HepG2 (cell line): Measurements from ENCODE around the gene MEG3. TPM values are rescaled to one million over a fixed set of nuclear protein-coding genes. Genes with fewer than 3 reads are reported as not detected.

ENCODE experiments used
- BCLAF1 ChIP-seq: fragments of 450-650 bp; IDR thresholded peaks from 2 replicates; pipeline ENCODE4 v1.6.1; 2017; ENCODE audit warnings: mild to moderate bottlenecking
- ELF1 ChIP-seq: sonication (generic); formaldehyde crosslinking; IDR thresholded peaks from 2 replicates; pipeline ENCODE4 v1.4.0; 2020; ENCODE audit warnings: missing genetic modification reagents
- EP300 ChIP-seq, 3 experiments: sonication (generic) in 1 of 3; formaldehyde crosslinking in 1 of 3; IDR thresholded peaks; 2 replicates each; pipeline versions ENCODE4 v1.5.1 to v1.6.1; 2011 to 2020; ENCODE audit warnings: low read depth in 2 of 3, low read length in 2 of 3, borderline replicate concordance in 1 of 3, improper control_type of control experiment in 1 of 3, mild to moderate bottlenecking in 1 of 3, missing genetic modification reagents in 1 of 3, moderate library complexity in 1 of 3
- FOXK1 ChIP-seq: sonication (generic); formaldehyde crosslinking; IDR thresholded peaks from 2 replicates; pipeline ENCODE4 v1.4.0; 2020; ENCODE audit warnings: low read depth, missing genetic modification reagents, borderline replicate concordance
- FOXO1 ChIP-seq: sonication (generic); formaldehyde crosslinking; IDR thresholded peaks from 2 replicates; pipeline ENCODE4 v1.4.0; 2020; ENCODE audit warnings: missing genetic modification reagents
- GTF2F1 ChIP-seq: fragments of 150-350 bp; IDR thresholded peaks from 2 replicates; pipeline ENCODE4 v1.6.1; 2014; ENCODE audit warnings: low read length
- KAT2B ChIP-seq: fragments of 150-350 bp; IDR thresholded peaks from 2 replicates; pipeline ENCODE4 v1.6.1; 2014; ENCODE audit warnings: low read depth, low read length, borderline replicate concordance
- LCORL ChIP-seq, 2 experiments: fragments of 450-650 bp in 1 of 2; sonication (generic) in 1 of 2; formaldehyde crosslinking in 1 of 2; IDR thresholded peaks; 2 replicates each; pipeline versions ENCODE4 v1.5.0 to v1.6.1; 2017 to 2020; ENCODE audit warnings: antibody characterized with exemption in 1 of 2, missing genetic modification reagents in 1 of 2
- NCOA5 ChIP-seq: sonication (generic); formaldehyde crosslinking; IDR thresholded peaks from 2 replicates; pipeline ENCODE4 v1.4.0; 2020; ENCODE audit warnings: missing genetic modification reagents
- SKI ChIP-seq: fragments of 450-650 bp; IDR thresholded peaks from one replicate; pipeline ENCODE4 v1.6.1; 2018; ENCODE audit warnings: mild to moderate bottlenecking; ENCODE audit not compliant: partially characterized antibody
- SOX6 ChIP-seq, 2 experiments: fragments of 450-650 bp in 1 of 2; sonication (generic) in 1 of 2; formaldehyde crosslinking in 1 of 2; IDR thresholded peaks; 2 replicates each; pipeline versions ENCODE4 v1.4.0 to v1.6.1; 2017 to 2020; ENCODE audit warnings: antibody characterized with exemption in 1 of 2, mild to moderate bottlenecking in 1 of 2, missing genetic modification reagents in 1 of 2
- ZFP36 ChIP-seq: fragments of 150-350 bp; IDR thresholded peaks from 2 replicates; pipeline ENCODE4 v1.6.1; 2018; ENCODE audit warnings: borderline replicate concordance, low read length, low read depth; ENCODE audit not compliant: partially characterized antibody
- ZFP36L1 ChIP-seq: sonication (generic); formaldehyde crosslinking; IDR thresholded peaks from 2 replicates; pipeline ENCODE4 v1.8.0; 2022; ENCODE audit warnings: mild to moderate bottlenecking, missing genetic modification reagents, moderate library complexity
- ZKSCAN8 ChIP-seq: IDR thresholded peaks from 2 replicates; pipeline ENCODE4 v1.6.1; 2016; ENCODE audit warnings: borderline replicate concordance, missing genetic modification reagents, missing compliant biosample characterization
- ZNF143 ChIP-seq: sonication (generic); formaldehyde crosslinking; IDR thresholded peaks from 2 replicates; pipeline ENCODE4 v1.4.0; 2020; ENCODE audit warnings: missing genetic modification reagents
- ZNF234 ChIP-seq: sonication (generic); formaldehyde crosslinking; conservative IDR thresholded peaks from 2 replicates; pipeline ENCODE4 v1.5.1; 2020; ENCODE audit warnings: mild to moderate bottlenecking, missing genetic modification reagents
- ZNF264 ChIP-seq: sonication (generic); formaldehyde crosslinking; IDR thresholded peaks from 2 replicates; pipeline ENCODE4 v1.4.0; 2020; ENCODE audit warnings: missing genetic modification reagents
- ZNF335 ChIP-seq: sonication (generic); formaldehyde crosslinking; IDR thresholded peaks from 2 replicates; pipeline ENCODE4 v1.4.0; 2020; ENCODE audit warnings: missing genetic modification reagents
- ZNF737 ChIP-seq: sonication (generic); formaldehyde crosslinking; IDR thresholded peaks from 2 replicates; pipeline ENCODE4 v1.5.0; 2020; ENCODE audit warnings: missing genetic modification reagents, mild to moderate bottlenecking, borderline replicate concordance
- polyA plus RNA-seq, 8 experiments: library from polyadenylated mRNA; depleted of rRNA in 3 of 8; stranded (reverse) in 7 of 8; unstranded in 1 of 8; fragments of >200 nt; fragmentation: Illumina TruSeq in 4 of 8; extraction: Trizol in 4 of 8; gene quantifications; 2 replicates each; pipeline versions ENCODE4 v1.2.1 to v1.2.3, GENCODE V29; 2011 to 2016; ENCODE audit warnings: low read depth in 4 of 8, missing spikeins in 1 of 8, mixed read lengths in 1 of 8; ENCODE audit not compliant: insufficient read depth in 1 of 8
- total RNA-seq, 5 experiments: library from RNA; depleted of rRNA; stranded (reverse); fragments of >200 nt; fragmentation: Illumina TruSeq; extraction: Trizol; gene quantifications; 2 replicates each; pipeline ENCODE4 v1.2.3, GENCODE V29; 2016; ENCODE audit warnings: low read depth in 1 of 5
- TF ChIP-seq, protein P1 (sequence below): sonication (generic); formaldehyde crosslinking; IDR thresholded peaks from 2 replicates; pipeline ENCODE4 v1.9.0; 2021; ENCODE audit warnings: mild to moderate bottlenecking, missing genetic modification reagents

Gene MEG3
- total and polyA plus RNA-seq, 2 of the 13 experiments (the other 11 are each of a cell fraction or from before 2014, with no cell fraction given) = 0.17 TPM; not detected in 1

GRCh38 chr14:100816286-100816949 lies 9.5 kb upstream of the MEG3 start (continued):
- TF ChIP-seq KAT2B = no peak
- TF ChIP-seq SOX6 (IDR thresholded peaks at IDR 0.05) = no peak
- TF ChIP-seq SOX6 (CRISPR knock-in tag; IDR thresholded peaks at IDR 0.05) = 0 out of 2 replicates have a peak, but pooled peaks have one; percentile 36
- TF ChIP-seq LCORL (IDR thresholded peaks at IDR 0.05) = no peak
- no peak for TF ChIP-seq LCORL (CRISPR knock-in tag; IDR thresholded peaks at IDR 0.05)
- no peak for TF ChIP-seq ZFP36L1
- peak; percentile 42; the same call in 1 of the 2 replicates for TF ChIP-seq FOXK1 (CRISPR knock-in tag)
- TF ChIP-seq ZFP36 = no peak
- TF ChIP-seq ZNF335 = no peak
- peak; percentile 71; the same call in 1 of the 2 replicates for TF ChIP-seq ZKSCAN8
- no peak; the same call in 1 of the 2 replicates for TF ChIP-seq ELF1 (CRISPR knock-in tag)
- TF ChIP-seq SKI = peak; percentile 29
- no peak for TF ChIP-seq GTF2F1
- no peak for TF ChIP-seq NCOA5 (CRISPR knock-in tag)
- no peak for TF ChIP-seq ZNF234
- TF ChIP-seq ZNF737 (CRISPR knock-in tag) = no peak
- TF ChIP-seq BCLAF1 = no peak
- peak; percentile 61; the same call in 1 of the 2 replicates for TF ChIP-seq FOXO1 (CRISPR knock-in tag)
- TF ChIP-seq, protein P1, sequence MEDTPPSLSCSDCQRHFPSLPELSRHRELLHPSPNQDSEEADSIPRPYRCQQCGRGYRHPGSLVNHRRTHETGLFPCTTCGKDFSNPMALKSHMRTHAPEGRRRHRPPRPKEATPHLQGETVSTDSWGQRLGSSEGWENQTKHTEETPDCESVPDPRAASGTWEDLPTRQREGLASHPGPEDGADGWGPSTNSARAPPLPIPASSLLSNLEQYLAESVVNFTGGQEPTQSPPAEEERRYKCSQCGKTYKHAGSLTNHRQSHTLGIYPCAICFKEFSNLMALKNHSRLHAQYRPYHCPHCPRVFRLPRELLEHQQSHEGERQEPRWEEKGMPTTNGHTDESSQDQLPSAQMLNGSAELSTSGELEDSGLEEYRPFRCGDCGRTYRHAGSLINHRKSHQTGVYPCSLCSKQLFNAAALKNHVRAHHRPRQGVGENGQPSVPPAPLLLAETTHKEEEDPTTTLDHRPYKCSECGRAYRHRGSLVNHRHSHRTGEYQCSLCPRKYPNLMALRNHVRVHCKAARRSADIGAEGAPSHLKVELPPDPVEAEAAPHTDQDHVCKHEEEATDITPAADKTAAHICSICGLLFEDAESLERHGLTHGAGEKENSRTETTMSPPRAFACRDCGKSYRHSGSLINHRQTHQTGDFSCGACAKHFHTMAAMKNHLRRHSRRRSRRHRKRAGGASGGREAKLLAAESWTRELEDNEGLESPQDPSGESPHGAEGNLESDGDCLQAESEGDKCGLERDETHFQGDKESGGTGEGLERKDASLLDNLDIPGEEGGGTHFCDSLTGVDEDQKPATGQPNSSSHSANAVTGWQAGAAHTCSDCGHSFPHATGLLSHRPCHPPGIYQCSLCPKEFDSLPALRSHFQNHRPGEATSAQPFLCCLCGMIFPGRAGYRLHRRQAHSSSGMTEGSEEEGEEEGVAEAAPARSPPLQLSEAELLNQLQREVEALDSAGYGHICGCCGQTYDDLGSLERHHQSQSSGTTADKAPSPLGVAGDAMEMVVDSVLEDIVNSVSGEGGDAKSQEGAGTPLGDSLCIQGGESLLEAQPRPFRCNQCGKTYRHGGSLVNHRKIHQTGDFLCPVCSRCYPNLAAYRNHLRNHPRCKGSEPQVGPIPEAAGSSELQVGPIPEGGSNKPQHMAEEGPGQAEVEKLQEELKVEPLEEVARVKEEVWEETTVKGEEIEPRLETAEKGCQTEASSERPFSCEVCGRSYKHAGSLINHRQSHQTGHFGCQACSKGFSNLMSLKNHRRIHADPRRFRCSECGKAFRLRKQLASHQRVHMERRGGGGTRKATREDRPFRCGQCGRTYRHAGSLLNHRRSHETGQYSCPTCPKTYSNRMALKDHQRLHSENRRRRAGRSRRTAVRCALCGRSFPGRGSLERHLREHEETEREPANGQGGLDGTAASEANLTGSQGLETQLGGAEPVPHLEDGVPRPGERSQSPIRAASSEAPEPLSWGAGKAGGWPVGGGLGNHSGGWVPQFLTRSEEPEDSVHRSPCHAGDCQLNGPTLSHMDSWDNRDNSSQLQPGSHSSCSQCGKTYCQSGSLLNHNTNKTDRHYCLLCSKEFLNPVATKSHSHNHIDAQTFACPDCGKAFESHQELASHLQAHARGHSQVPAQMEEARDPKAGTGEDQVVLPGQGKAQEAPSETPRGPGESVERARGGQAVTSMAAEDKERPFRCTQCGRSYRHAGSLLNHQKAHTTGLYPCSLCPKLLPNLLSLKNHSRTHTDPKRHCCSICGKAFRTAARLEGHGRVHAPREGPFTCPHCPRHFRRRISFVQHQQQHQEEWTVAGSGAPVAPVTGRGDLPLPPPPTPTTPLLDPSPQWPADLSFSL = no peak; the same call in 1 of the 2 replicates
- peak in 1 of 2 experiments; percentile 85; a peak in 2 of 4 replicates for TF ChIP-seq EP300 (IDR thresholded peaks at IDR 0.05; ENCODE audit: low read depth in 2 of 2, low read length in 2 of 2)
- TF ChIP-seq EP300 (CRISPR knock-in tag; IDR thresholded peaks at IDR 0.05; ENCODE audit: borderline replicate concordance) = peak; percentile 76
- peak; percentile 37; the same call in 1 of the 2 replicates for TF ChIP-seq ZNF264 (CRISPR knock-in tag)
- TF ChIP-seq ZNF143 (CRISPR knock-in tag) = no peak
